Subcutaneous adipose tissue (tissue), 4 donors: ENCODE measurements around the gene FOXP1. TPM values are rescaled to one million over a fixed set of nuclear protein-coding genes. Genes with fewer than 3 reads are reported as not detected.

Experiments
- total RNA-seq, 4 donors: library from RNA; depleted of rRNA; stranded (reverse); fragments of >200 nt; gene quantifications; one replicate each; pipeline ENCODE4 v1.1.0, GENCODE V29; 2016
- TF ChIP-seq, protein P1 (sequence below): fragments of 450-650 bp; IDR thresholded peaks from one replicate; pipeline ENCODE4 v1.5.1; 2016; ENCODE audit warnings: low read depth, mild to moderate bottlenecking, control low read depth, antibody characterized with exemption, moderate library complexity

FOXP1 gene
- total RNA-seq, 4 donors from 2014 or later, result 70.5 to 96.7 (median 88.0) TPM

DNA sequence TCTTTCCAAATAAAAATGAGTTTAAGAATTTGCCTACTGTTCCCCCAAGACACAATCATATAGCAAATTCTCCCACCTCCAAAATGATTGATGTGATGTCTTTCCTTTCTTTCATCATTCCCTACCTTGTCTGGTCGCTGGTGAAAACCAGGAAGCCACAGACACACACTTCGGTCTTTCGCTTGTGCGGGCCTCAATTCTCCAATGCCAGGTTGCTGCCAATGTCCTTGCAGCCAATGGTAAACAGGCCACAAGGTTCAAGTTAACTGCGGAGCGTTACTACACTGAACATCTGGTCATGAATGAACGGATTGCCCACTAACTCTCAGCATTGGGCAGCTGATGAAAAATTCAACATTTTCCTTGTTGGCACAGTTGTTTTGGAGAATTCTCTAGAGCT lies 192.2 kb downstream of the FOXP1 start:
- TF ChIP-seq, protein P1, sequence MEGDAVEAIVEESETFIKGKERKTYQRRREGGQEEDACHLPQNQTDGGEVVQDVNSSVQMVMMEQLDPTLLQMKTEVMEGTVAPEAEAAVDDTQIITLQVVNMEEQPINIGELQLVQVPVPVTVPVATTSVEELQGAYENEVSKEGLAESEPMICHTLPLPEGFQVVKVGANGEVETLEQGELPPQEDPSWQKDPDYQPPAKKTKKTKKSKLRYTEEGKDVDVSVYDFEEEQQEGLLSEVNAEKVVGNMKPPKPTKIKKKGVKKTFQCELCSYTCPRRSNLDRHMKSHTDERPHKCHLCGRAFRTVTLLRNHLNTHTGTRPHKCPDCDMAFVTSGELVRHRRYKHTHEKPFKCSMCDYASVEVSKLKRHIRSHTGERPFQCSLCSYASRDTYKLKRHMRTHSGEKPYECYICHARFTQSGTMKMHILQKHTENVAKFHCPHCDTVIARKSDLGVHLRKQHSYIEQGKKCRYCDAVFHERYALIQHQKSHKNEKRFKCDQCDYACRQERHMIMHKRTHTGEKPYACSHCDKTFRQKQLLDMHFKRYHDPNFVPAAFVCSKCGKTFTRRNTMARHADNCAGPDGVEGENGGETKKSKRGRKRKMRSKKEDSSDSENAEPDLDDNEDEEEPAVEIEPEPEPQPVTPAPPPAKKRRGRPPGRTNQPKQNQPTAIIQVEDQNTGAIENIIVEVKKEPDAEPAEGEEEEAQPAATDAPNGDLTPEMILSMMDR, result no peak

DNA sequence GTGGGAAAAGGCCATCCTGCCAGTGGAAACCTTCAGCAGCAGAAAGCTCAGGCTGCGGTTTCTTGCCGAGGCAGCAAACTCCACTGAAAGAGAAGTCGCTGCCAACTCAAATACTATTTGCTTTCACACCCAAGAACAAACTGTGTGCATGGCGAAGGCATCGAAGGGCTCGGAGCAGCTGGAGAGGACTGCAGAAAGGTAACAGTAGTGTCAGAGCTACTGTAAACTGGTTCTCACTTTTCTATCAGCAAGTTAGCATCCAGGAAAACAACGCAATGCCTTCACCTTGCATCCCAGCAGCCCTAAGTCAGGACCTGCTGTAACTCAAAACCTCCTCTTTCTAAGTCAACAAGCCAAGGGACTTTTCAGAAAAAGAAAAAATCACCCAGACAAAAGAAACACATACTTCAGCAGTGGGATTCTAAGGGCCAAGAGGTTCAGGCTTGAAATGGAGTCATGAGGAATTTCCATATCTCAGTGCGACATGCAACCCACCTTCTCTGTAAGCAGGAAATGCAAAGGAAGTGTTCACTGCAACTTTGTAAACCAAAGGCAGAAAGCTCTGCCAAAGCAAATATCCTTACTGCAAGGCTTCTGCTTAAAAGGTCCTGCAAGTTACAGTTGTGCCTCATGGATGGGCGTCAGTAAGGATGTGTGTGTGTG lies 193.5 kb downstream of the FOXP1 start:
- TF ChIP-seq, protein P1, result no peak

DNA sequence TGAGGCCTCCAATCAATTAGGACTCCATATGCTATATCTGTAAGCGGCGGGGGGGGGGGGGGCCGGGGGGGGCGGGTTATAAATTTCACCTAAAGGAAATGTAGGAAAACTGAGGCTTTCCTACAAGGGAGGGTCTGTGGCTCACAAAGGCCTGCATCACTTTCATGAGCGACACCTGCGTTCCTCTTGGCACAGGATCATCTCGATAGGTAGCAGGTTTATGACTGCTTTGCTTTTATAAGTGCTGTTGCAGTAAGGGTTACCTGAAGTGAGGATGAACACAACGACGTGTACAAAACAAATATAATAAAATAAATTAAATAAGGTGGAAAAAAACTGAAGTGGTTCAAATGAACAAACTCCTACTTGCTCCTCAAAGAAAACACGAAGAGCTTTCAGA lies 194.3 kb downstream of the FOXP1 start:
- TF ChIP-seq, protein P1, result no peak

DNA sequence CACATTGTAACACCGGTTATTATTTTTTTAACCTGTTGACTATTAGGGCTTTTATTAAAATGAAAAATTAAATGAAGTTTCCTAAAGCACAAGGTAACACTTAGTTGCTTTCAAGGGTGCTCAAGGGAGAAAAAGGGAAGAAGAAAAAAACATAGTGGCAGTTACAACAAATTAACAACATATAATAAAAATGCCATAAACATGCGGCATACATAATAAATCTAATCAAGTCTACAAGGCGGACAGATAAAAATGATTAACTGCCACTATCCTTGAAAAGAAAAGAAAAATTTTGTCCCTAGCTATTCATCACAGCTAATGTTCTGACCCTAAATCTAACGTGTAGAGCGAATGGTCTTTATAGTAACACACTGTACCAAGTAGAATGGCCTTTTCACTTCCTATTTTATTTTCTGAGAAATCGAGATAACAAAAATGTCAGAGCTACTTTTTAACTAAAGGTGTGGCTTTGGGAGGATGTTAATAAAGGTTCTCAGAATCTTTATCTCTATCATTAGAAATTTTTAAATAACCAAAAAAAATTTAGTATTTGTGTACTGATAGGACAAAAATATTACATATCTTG lies 194.9 kb downstream of the FOXP1 start:
- TF ChIP-seq, protein P1, result no peak

DNA sequence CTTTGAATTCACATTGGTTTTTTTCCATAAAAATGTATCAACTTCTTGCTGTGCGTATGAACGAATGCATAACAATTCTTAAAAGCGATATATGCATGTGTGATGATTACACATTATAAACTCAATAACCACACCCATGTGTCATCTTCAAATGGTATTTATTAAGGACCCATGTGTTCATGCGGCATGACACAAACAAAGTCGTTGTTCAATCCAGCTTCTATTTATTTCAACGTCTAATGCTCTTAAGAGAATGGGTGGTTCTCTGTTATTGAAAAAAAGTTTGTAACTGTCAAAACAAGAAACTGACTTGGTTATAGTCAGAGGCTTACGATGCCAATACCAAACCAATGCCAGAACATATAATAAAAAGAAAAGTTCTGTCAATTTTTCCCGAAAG lies 195.9 kb downstream of the FOXP1 start:
- TF ChIP-seq, protein P1, result no peak

DNA sequence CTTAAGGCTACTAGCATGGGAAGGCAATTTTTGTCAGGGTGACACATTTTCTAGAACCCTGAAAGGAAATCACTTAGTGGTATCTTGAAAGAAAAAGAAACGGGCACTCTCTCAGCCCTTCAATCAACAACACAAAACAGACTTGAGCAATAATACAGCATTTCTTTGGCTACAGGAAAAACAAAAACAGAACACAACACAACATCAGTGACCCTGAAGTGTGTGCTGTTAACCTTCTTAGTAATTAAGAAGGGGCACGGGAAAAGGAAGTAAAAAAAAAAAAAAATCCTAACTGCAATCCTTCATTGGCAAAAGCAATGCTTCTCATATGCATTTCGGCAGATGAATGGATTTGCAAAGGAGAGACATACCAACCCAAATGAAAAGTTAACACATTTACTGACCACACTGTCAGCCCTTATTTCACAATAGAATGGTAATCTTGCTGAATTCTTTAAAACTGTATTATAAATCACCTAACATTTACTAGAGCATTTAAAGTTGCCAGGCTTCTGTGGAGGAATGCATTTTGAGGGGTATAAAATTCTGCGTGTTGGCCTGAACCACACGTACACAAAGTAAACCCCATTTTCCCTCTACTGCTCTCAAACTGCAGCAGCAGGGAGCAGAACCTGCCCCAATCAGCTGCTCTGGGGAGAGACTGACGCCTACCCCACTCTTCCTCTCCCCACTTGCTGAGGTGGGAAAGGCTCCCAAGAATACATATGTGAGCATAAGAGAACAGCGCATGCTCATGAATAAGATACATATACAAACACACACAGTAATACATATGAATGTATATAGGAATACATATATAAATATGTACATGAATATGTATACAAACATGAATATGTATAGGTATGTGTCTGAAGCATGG lies 198.5 kb downstream of the FOXP1 start:
- TF ChIP-seq, protein P1, result no peak

DNA sequence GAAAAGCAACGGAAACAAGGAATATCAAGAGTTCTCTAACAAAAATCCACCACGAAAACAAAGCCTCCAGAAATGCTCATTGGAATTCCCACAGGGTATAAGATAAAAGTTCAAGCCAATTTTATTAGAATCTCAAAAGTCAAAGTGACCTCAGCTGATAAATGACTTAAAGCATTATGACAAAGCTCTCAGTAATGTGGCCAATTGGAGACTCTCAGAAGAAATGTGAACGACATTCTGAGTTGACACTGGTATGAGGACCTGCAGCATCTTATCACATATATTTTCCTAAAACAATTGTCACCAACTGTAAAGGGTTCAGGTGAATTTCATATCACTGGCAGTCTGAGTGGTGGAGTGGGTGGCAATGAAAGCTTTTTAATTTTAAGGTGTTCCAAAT lies 199.1 kb downstream of the FOXP1 start:
- TF ChIP-seq, protein P1, result no peak
